HepG2 (cell line): Measurements from ENCODE around the gene DNLZ. TPM values are rescaled to one million over a fixed set of nuclear protein-coding genes. Genes with fewer than 3 reads are reported as not detected.

Source experiments
- ATAC-seq: fragments of 200-7000 bp; cut with Tn5 transposase; 3 replicates; pipeline ENCODE4 v1.9.1; 2020; ENCODE audit warnings: mild to moderate bottlenecking, moderate library complexity
- BruUV-seq: library from RNA; stranded (reverse); fragments of 400-500 nt; replicated peaks from 2 replicates; lab custom pipeline; 2021; lab: Mats Ljungman, UMichigan
- CTCF ChIA-PET: fragments of 300-600 bp; formaldehyde crosslinking; extraction: SDS; loops from one replicate; lab custom pipeline; 2021; ENCODE audit warnings: low total read pairs, inconsistent platforms, low intra/inter-chr PET ratio; lab: Yijun Ruan, JAX
- POLR2A ChIA-PET: fragments of 350-600 bp; sonication (Branson Sonifier 250); formaldehyde crosslinking; loops from one replicate; lab custom pipeline; 2020; ENCODE audit warnings: antibody characterized with exemption, inconsistent platforms; lab: Yijun Ruan, JAX
- DNase-seq: peaks from one replicate; pipeline ENCODE4 v3.0.0-alpha.2; 2015; ENCODE audit warnings: low spot score
- FAIRE-seq: peaks from 3 replicates; lab custom pipeline; 2011; peaks lifted over from hg19 to GRCh38; lab: Jason Lieb, UNC
- H2AFZ ChIP-seq: one replicate; pipeline ENCODE4 v1.6.1; 2011; ENCODE audit warnings: low read length, inconsistent platforms
- H3K27ac ChIP-seq: fragments of 300-600 bp; 3 replicates; pipeline ENCODE4 v1.8.0; 2011; ENCODE audit warnings: mixed run types, mild to moderate bottlenecking, mixed read lengths, low read length, inconsistent platforms; ENCODE audit not compliant: insufficient read depth; ENCODE audit errors: extremely low read length
- H3K27me3 ChIP-seq, 2 experiments: fragments of 200-600 bp in 1 of 2; 2 replicates in 1 of 2; 3 replicates in 1 of 2; pipeline versions ENCODE4 v1.6.0 to v1.8.0; 2011; ENCODE audit warnings: low read length in 2 of 2, mild to moderate bottlenecking in 2 of 2, moderate library complexity in 2 of 2, inconsistent platforms in 1 of 2; ENCODE audit not compliant: insufficient read depth in 2 of 2, control insufficient read depth in 1 of 2
- H3K36me3 ChIP-seq, 2 experiments: fragments of 200-600 bp in 1 of 2; replicated peaks in 1 of 2; 2 replicates in 1 of 2; 3 replicates in 1 of 2; pipeline versions ENCODE4 v1.5.1 to v1.8.0; 2011; ENCODE audit warnings: low read length in 2 of 2, inconsistent platforms in 1 of 2; ENCODE audit not compliant: insufficient read depth in 2 of 2, control insufficient read depth in 1 of 2
- H3K4me1 ChIP-seq: 2 replicates; pipeline ENCODE4 v1.5.1; 2012; ENCODE audit warnings: low read length, inconsistent platforms; ENCODE audit not compliant: insufficient read depth
- H3K4me2 ChIP-seq: 2 replicates; pipeline ENCODE4 v1.6.0; 2011; ENCODE audit warnings: low read depth, low read length, inconsistent platforms
- H3K4me3 ChIP-seq, 3 experiments: fragments of 200-600 bp in 1 of 3; sonication (generic), shearing (Covaris generic) in 1 of 3; replicated peaks in 1 of 3; 2 replicates each; pipeline ENCODE4 v1.5.1; 2011 to 2016; ENCODE audit warnings: low read length in 3 of 3, inconsistent platforms in 2 of 3, low read depth in 2 of 3, mild to moderate bottlenecking in 2 of 3, control low read depth in 1 of 3, mixed read lengths in 1 of 3; ENCODE audit not compliant: insufficient read depth in 1 of 3
- H3K79me2 ChIP-seq: one replicate; pipeline ENCODE4 v1.6.1; 2011; ENCODE audit warnings: low read length, inconsistent platforms; ENCODE audit not compliant: insufficient read depth
- H3K9ac ChIP-seq: 2 replicates; pipeline ENCODE4 v1.6.0; 2011; ENCODE audit warnings: mild to moderate bottlenecking, low read depth, low read length, inconsistent platforms; ENCODE audit not compliant: insufficient read depth
- H3K9me3 ChIP-seq: 2 replicates; pipeline ENCODE4 v1.5.1; 2012; ENCODE audit warnings: mild to moderate bottlenecking, low read length
- H4K20me1 ChIP-seq: 2 replicates; pipeline ENCODE4 v1.6.0; 2011; ENCODE audit warnings: inconsistent platforms, mild to moderate bottlenecking, low read length, moderate library complexity; ENCODE audit not compliant: insufficient read depth
- AGO1 ChIP-seq: fragments of 200-400 bp; formaldehyde crosslinking; IDR thresholded peaks from 2 replicates; pipeline ENCODE4 v1.6.1; 2017; ENCODE audit warnings: mild to moderate bottlenecking, low read depth, low read length, moderate library complexity; ENCODE audit not compliant: poor library complexity, severe bottlenecking
- AGO2 ChIP-seq: fragments of 200-400 bp; formaldehyde crosslinking; optimal IDR thresholded peaks from 2 replicates; pipeline ENCODE3; 2017; ENCODE audit warnings: mild to moderate bottlenecking, low read depth, low read length, moderate library complexity
- CBFB ChIP-seq: sonication (generic); formaldehyde crosslinking; IDR thresholded peaks from 2 replicates; pipeline ENCODE4 v1.4.0; 2020; ENCODE audit warnings: missing genetic modification reagents
- MAZ ChIP-seq, 2 experiments: sonication (generic) in 1 of 2; formaldehyde crosslinking in 1 of 2; IDR thresholded peaks; 2 replicates each; pipeline versions ENCODE4 v1.5.0 to v1.6.1; 2012 to 2020; ENCODE audit warnings: low read depth in 2 of 2, mild to moderate bottlenecking in 2 of 2, borderline replicate concordance in 1 of 2, improper control_type of control experiment in 1 of 2, low read length in 1 of 2, missing genetic modification reagents in 1 of 2, moderate library complexity in 1 of 2
- NR1H2 ChIP-seq: sonication (generic); formaldehyde crosslinking; IDR thresholded peaks from 2 replicates; pipeline ENCODE4 v1.8.1; 2022; ENCODE audit warnings: low read depth, missing genetic modification reagents, borderline replicate concordance
- POLR2G ChIP-seq: fragments of 200-400 bp; formaldehyde crosslinking; IDR thresholded peaks from 2 replicates; pipeline ENCODE4 v1.6.1; 2018; ENCODE audit warnings: mild to moderate bottlenecking, low read depth, low read length, moderate library complexity
- ZC3H13 ChIP-seq: sonication (generic); formaldehyde crosslinking; IDR thresholded peaks from 2 replicates; pipeline ENCODE4 v1.8.1; 2023; ENCODE audit warnings: mild to moderate bottlenecking, missing genetic modification reagents, moderate library complexity
- whole genome bisulfite sequencing: methylation state at CpG from one replicate; pipeline ENCODE4 v1.1.6; 2017; ENCODE audit warnings: low lambda C conversion rate; 5-methylcytosine and 5-hydroxymethylcytosine counted together
- in situ Hi-C: cut with HindIII; loops from 2 replicates; pipeline ENCODE4 v1.10.0; 2017; ENCODE audit warnings: low pct_unique_long_range_greater_than_20kb; ENCODE audit not compliant: extremely low pct_ligation_motif_present
- intact Hi-C: fragments of 100-400 bp; cut with micrococcal nuclease; formaldehyde crosslinking; loops from one replicate; pipeline ENCODE4 v1.10.0; 2022; ENCODE audit not compliant: unreplicated experiment
- polyA plus RNA-seq, 8 experiments: library from polyadenylated mRNA; depleted of rRNA in 3 of 8; stranded (reverse) in 7 of 8; unstranded in 1 of 8; fragments of >200 nt; fragmentation: Illumina TruSeq in 4 of 8; extraction: Trizol in 4 of 8; gene quantifications; 2 replicates each; pipeline versions ENCODE4 v1.2.1 to v1.2.3, GENCODE V29; 2011 to 2016; ENCODE audit warnings: low read depth in 4 of 8, missing spikeins in 1 of 8, mixed read lengths in 1 of 8; ENCODE audit not compliant: insufficient read depth in 1 of 8
- total RNA-seq, 5 experiments: library from RNA; depleted of rRNA; stranded (reverse); fragments of >200 nt; fragmentation: Illumina TruSeq; extraction: Trizol; gene quantifications; 2 replicates each; pipeline ENCODE4 v1.2.3, GENCODE V29; 2016; ENCODE audit warnings: low read depth in 1 of 5

DNLZ gene
- total and polyA plus RNA-seq, 2 of the 13 experiments (the other 11 are each of a cell fraction or from before 2014, with no cell fraction given) = 3.4 to 8.0 TPM

GRCh38 chr9:136377341-136378169, 14.0 kb upstream of the DNLZ start:
- FAIRE-seq (no peak), ATAC-seq (no peak), DNase-seq (no peak)
- 96% methylated on average over 12 of the region's 32 CpGs for WGBS
- ChIA-PET POLR2A (no interaction called here), CTCF (no interaction called here)
- Histone ChIP-seq H3K4me2 (no peak overlapping the region), H3K4me1 (peaks cover 14% of the 10 kb centered on the region), H2AFZ (no peak overlapping the region), H3K9me3 (no peaks in the 10 kb centered on the region), H4K20me1 (no peaks in the 10 kb centered on the region), H3K4me3 (no peak overlapping the region), H3K9ac (no peak overlapping the region), H3K36me3 (peaks cover 10 to 17% of the 10 kb centered on the region in 2 experiments; a peak in 3 of 5 replicates), H3K27me3 (no peaks in the 10 kb centered on the region; a peak in 1 of 5 replicates), H3K79me2 (no peaks in the 10 kb centered on the region), H3K27ac (no peak overlapping the region)
- in situ Hi-C loops (no loop called here), intact Hi-C loops (no loop called here)
- TF ChIP-seq AGO2 (peak; percentile 70), ZC3H13 (0 out of 2 replicates have a peak, but pooled peaks have one; percentile 24), MAZ (IDR thresholded peaks at IDR 0.05; ENCODE audit: borderline replicate concordance, low read depth, low read length) (no peak), MAZ (CRISPR knock-in tag; IDR thresholded peaks at IDR 0.05; ENCODE audit: low read depth) (no peak)
- no TSS peak for BruUV-seq

- no peak overlapping the region for H3K4me3 ChIP-seq
- ATAC-seq (no peak), DNase-seq (no peak)
- no peak overlapping the region for H3K9ac ChIP-seq
- intact Hi-C loops = no loop called here
- no peaks in the 10 kb centered on the region for H4K20me1 ChIP-seq
- no peaks in the 10 kb centered on the region; a peak in 1 of 5 replicates for H3K27me3 ChIP-seq
- TF ChIP-seq POLR2G = 0 out of 2 replicates have a peak, but pooled peaks have one; percentile 15
- TF ChIP-seq NR1H2 = no peak
- TF ChIP-seq CBFB = no peak
- peak; percentile 14 for TF ChIP-seq AGO1
- TF ChIP-seq AGO2 = peak; percentile 50
- TF ChIP-seq, all 625 proteins: peak for 3
- 79% methylated on average over 6 of the region's 8 CpGs for WGBS
- CTCF ChIA-PET = no interaction called here
- peaks cover 6 to 11% of the 10 kb centered on the region in 2 experiments; a peak in 2 of 5 replicates for H3K36me3 ChIP-seq
- no peak overlapping the region for H3K4me2 ChIP-seq
- in situ Hi-C loops = no loop called here
- H3K79me2 ChIP-seq = no peaks in the 10 kb centered on the region
- no peak overlapping the region for H3K27ac ChIP-seq
- no peaks in the 10 kb centered on the region for H3K9me3 ChIP-seq
- no peak overlapping the region for H2AFZ ChIP-seq
- H3K4me1 ChIP-seq = peaks cover 22% of the 10 kb centered on the region
- FAIRE-seq = no peak
- POLR2A ChIA-PET = no interaction called here
- BruUV-seq = no TSS peak
These were observed 12.9 kb upstream of the DNLZ start for GRCh38 chr9:136376457-136376856.
